Measurements from ENCODE around the gene EEPD1. TPM values are rescaled to one million over a fixed set of nuclear protein-coding genes. Genes with fewer than 3 reads are reported as not detected.
A peak's percentile ranks its signal among the peaks of the same experiment; 100 is the strongest.

Gene EEPD1
- total RNA-seq, 1 experiment from 2014 or later: 5.0 TPM

DNA sequence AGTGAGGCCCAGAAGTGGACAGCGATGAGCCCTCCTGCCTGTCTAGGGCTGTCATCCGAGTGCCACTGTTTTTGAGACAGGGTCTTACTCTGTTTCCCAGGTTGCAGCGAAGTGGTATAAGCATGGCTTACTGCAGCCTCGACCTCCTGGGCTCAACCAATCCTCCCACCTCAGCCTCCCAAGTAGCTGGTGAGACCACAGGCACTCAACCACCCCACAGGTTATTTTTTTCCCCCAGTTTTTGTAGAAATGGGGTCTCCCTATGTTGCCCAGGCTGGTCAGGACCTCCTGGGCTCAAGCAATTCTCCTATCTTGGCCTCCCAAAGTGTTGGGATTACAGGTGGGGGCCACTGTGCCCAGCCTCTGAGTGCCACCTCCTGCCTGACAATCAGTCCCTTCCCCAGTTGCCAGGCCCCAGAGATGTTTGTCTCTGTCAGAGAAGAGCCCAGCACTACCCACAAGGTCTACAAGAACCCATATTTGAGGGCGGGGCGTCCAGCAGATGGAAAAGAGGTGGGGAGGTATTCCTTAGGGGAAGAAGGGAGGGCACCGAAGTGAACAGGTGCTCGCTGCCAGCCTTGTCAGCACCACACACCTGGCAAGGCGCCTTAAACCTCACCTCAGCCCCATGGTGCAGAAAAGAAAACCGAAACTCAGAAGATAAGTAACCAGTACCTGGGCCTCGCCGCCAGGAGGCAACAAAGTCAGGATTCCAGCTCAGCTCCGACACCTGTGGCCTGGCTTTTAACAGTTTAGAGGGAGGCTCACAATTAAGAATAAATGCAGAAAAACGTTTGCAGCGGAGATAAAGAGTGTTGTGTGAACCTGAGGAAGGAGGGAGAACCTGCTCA, 159.2 kb downstream of the EEPD1 start:
- peak; percentile 79 for DNase-seq
- H3K4me3 Mint-ChIP-seq: no peak overlapping the region
- H3K56ac ChIP-seq (ENCODE audit: insufficient read length, low read depth, low read length): no peak overlapping the region
- H3K9ac ChIP-seq (ENCODE audit: extremely low read depth, insufficient read length, low read length): no peak overlapping the region
- no peak overlapping the region for H3K18ac ChIP-seq (ENCODE audit: insufficient read length, low read depth, low read length)
- no peak overlapping the region for H2BK12ac ChIP-seq (ENCODE audit: insufficient read length, low read depth, low read length)
- no peaks in the 10 kb centered on the region; the same call in 1 of the 2 replicates for H3K4me1 ChIP-seq (ENCODE audit: insufficient read depth, low read length)
- H2AFZ ChIP-seq (ENCODE audit: low read length): no peak overlapping the region
- no peak overlapping the region for H4K8ac ChIP-seq (replicated peaks; ENCODE audit: insufficient read length, low read depth, low read length)
- no peak overlapping the region for H2AK5ac ChIP-seq (ENCODE audit: insufficient read length, low read length)
- H3K27me3 Mint-ChIP-seq (ENCODE audit: low read depth): no peaks in the 10 kb centered on the region; the same call in 1 of the 2 replicates
- TF ChIP-seq, protein P1, sequence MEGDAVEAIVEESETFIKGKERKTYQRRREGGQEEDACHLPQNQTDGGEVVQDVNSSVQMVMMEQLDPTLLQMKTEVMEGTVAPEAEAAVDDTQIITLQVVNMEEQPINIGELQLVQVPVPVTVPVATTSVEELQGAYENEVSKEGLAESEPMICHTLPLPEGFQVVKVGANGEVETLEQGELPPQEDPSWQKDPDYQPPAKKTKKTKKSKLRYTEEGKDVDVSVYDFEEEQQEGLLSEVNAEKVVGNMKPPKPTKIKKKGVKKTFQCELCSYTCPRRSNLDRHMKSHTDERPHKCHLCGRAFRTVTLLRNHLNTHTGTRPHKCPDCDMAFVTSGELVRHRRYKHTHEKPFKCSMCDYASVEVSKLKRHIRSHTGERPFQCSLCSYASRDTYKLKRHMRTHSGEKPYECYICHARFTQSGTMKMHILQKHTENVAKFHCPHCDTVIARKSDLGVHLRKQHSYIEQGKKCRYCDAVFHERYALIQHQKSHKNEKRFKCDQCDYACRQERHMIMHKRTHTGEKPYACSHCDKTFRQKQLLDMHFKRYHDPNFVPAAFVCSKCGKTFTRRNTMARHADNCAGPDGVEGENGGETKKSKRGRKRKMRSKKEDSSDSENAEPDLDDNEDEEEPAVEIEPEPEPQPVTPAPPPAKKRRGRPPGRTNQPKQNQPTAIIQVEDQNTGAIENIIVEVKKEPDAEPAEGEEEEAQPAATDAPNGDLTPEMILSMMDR (conservative IDR thresholded peaks at IDR 0.05): peak; percentile 73
- H4K91ac ChIP-seq (ENCODE audit: insufficient read length, low read depth, low read length): no peak overlapping the region
- no peaks in the 10 kb centered on the region for H3K79me1 ChIP-seq (ENCODE audit: insufficient read depth, low read depth, low read length, poor library complexity, severe bottlenecking)
- peak overlapping the region in 2 of 3 experiments; percentile 20 to 49; a peak in 2 of 7 replicates for H3K27ac Mint-ChIP-seq
- H4K5ac ChIP-seq (ENCODE audit: insufficient read length, low read depth, low read length): no peak overlapping the region
- H2BK120ac ChIP-seq (ENCODE audit: low read depth, low read length, poor library complexity, severe bottlenecking): no peak overlapping the region
- no peak overlapping the region for H3K27ac ChIP-seq (ENCODE audit: insufficient read length, low read depth, low read length)
- H3K4ac ChIP-seq (ENCODE audit: low read depth, low read length): no peak overlapping the region
- no peaks in the 10 kb centered on the region for H4K20me1 ChIP-seq (ENCODE audit: control insufficient read depth, insufficient read depth, insufficient read length)
- no peak overlapping the region for H3K4me2 ChIP-seq (ENCODE audit: insufficient read depth, insufficient read length, low read length)
- H3T11ph ChIP-seq (ENCODE audit: low read length): no peak overlapping the region
- no peak overlapping the region for H2BK20ac ChIP-seq (ENCODE audit: low read depth, low read length, poor library complexity, severe bottlenecking)
- no peak overlapping the region for H2BK5ac ChIP-seq (ENCODE audit: insufficient read length, low read length)
- no peak overlapping the region for H3K14ac ChIP-seq (ENCODE audit: insufficient read depth, low read length)
- H3K36me3 Mint-ChIP-seq (ENCODE audit: insufficient read depth in 1 of 3, low read depth in 3 of 3): no peaks in the 10 kb centered on the region
- H3K23ac ChIP-seq (ENCODE audit: insufficient read length, low read depth, low read length): no peak overlapping the region
- no peak overlapping the region for H2BK15ac ChIP-seq (ENCODE audit: low read depth, low read length)
- H3K23me2 ChIP-seq (ENCODE audit: insufficient read length, low read depth, low read length, poor library complexity, severe bottlenecking): no peaks in the 10 kb centered on the region
- H3K27me3 ChIP-seq (ENCODE audit: insufficient read depth, low read length): no peaks in the 10 kb centered on the region; the same call in 1 of the 2 replicates
- no CpG with 5 or more reads among the region's 15 CpGs for WGBS (ENCODE audit: extremely low coverage, insufficient read length, low lambda C conversion rate)
- peaks cover 20 to 29% of the 10 kb centered on the region in 2 experiments for H3K4me1 Mint-ChIP-seq
- H3K79me2 ChIP-seq (ENCODE audit: insufficient read depth, low read length): no peaks in the 10 kb centered on the region
- H3K9me3 ChIP-seq (ENCODE audit: control insufficient read depth, low read depth, low read length): no peaks in the 10 kb centered on the region
- H3K9me3 Mint-ChIP-seq: no peaks in the 10 kb centered on the region

Measured in H9 (cell line).